Skin epidermis (tissue), 12 donors: ENCODE results near the gene GADL1.

Source experiments
- H3K27ac ChIP-seq, 21 experiments: fragments of 200-600 bp; sonication (generic) in 11 of 21; one replicate each; pipeline ENCODE4 v1.5.0; 2020; ENCODE audit warnings: mild to moderate bottlenecking in 3 of 21, inconsistent platforms in 2 of 21, moderate library complexity in 2 of 21
- H3K4me3 ChIP-seq, 7 experiments: fragments of 200-600 bp; sonication (generic) in 2 of 7; one replicate each; pipeline ENCODE4 v1.5.0; 2020; ENCODE audit warnings: inconsistent platforms in 2 of 7, mild to moderate bottlenecking in 2 of 7, moderate library complexity in 1 of 7

The GADL1 gene

GRCh38 chr3:30819067-30819798 lies 75.2 kb downstream of the GADL1 start:
- H3K27ac ChIP-seq, result no peak overlapping the region
- no peak overlapping the region for H3K4me3 ChIP-seq

- Histone ChIP-seq H3K4me3 (no peak overlapping the region), H3K27ac (no peak overlapping the region)
These were observed 80.7 kb downstream of the GADL1 start for GRCh38 chr3:30813734-30814133.

GRCh38 chr3:30811151-30811795 lies 83.2 kb downstream of the GADL1 start:
- Histone ChIP-seq H3K27ac (no peak overlapping the region), H3K4me3 (no peak overlapping the region)

GRCh38 chr3:30810625-30811024 lies 83.8 kb downstream of the GADL1 start:
- Histone ChIP-seq H3K4me3 (no peak overlapping the region), H3K27ac (peak overlapping the region in 1 of 21 experiments; percentile 7)

GRCh38 chr3:30805695-30806094 lies 88.8 kb downstream of the GADL1 start:
- no peak overlapping the region for H3K27ac ChIP-seq
- no peak overlapping the region for H3K4me3 ChIP-seq

GRCh38 chr3:30804984-30805383 lies 89.5 kb downstream of the GADL1 start:
- Histone ChIP-seq H3K4me3 (no peak overlapping the region), H3K27ac (no peak overlapping the region)

- H3K27ac ChIP-seq, result no peak overlapping the region
- no peak overlapping the region for H3K4me3 ChIP-seq
These were observed 99.3 kb downstream of the GADL1 start for GRCh38 chr3:30795176-30795575.

GRCh38 chr3:30793740-30794139 lies 100.7 kb downstream of the GADL1 start:
- Histone ChIP-seq H3K27ac (no peak overlapping the region), H3K4me3 (no peak overlapping the region)

GRCh38 chr3:30790150-30790549 lies 104.3 kb downstream of the GADL1 start:
- no peak overlapping the region for H3K4me3 ChIP-seq
- H3K27ac ChIP-seq, result no peak overlapping the region

- Histone ChIP-seq H3K27ac (no peak overlapping the region), H3K4me3 (no peak overlapping the region)
These were observed 108.1 kb downstream of the GADL1 start for GRCh38 chr3:30786365-30786764.

GRCh38 chr3:30779686-30780287 lies 114.7 kb downstream of the GADL1 start:
- H3K27ac ChIP-seq, result no peak overlapping the region

GRCh38 chr3:30778933-30779332 lies 115.5 kb downstream of the GADL1 start:
- no peak overlapping the region for H3K4me3 ChIP-seq
- no peak overlapping the region for H3K27ac ChIP-seq

More at GRCh38 chr3:30779686-30780287, 114.7 kb downstream of the GADL1 start:
- no peak overlapping the region for H3K4me3 ChIP-seq

GRCh38 chr3:30777426-30778113 lies 116.9 kb downstream of the GADL1 start:
- Histone ChIP-seq H3K4me3 (no peak overlapping the region), H3K27ac (no peak overlapping the region)

GRCh38 chr3:30776186-30776815 lies 118.2 kb downstream of the GADL1 start:
- Histone ChIP-seq H3K27ac (no peak overlapping the region), H3K4me3 (no peak overlapping the region)

GRCh38 chr3:30775040-30775439 lies 119.4 kb downstream of the GADL1 start:
- no peak overlapping the region for H3K27ac ChIP-seq
- no peak overlapping the region for H3K4me3 ChIP-seq

- Histone ChIP-seq H3K27ac (no peak overlapping the region), H3K4me3 (no peak overlapping the region)
These were observed 120.4 kb downstream of the GADL1 start for GRCh38 chr3:30774062-30774461.

GRCh38 chr3:30770387-30770786 lies 124.1 kb downstream of the GADL1 start:
- Histone ChIP-seq H3K27ac (no peak overlapping the region), H3K4me3 (no peak overlapping the region)

GRCh38 chr3:30768703-30769550 lies 125.5 kb downstream of the GADL1 start:
- H3K4me3 ChIP-seq, result no peak overlapping the region
- H3K27ac ChIP-seq, result no peak overlapping the region

GRCh38 chr3:30768046-30768445 lies 126.4 kb downstream of the GADL1 start:
- Histone ChIP-seq H3K4me3 (no peak overlapping the region), H3K27ac (no peak overlapping the region)
